Fibroblast of skin of scalp (primary cell): ENCODE results near the gene SERPINA4.

Source experiments
- DNase-seq: peaks from one replicate; pipeline ENCODE4 v3.0.0-alpha.2; 2013

SERPINA4 gene

GRCh38 chr14:94617366-94617941 is 56.2 kb downstream of the SERPINA4 start:
- DNase-seq, result no peak

- DNase-seq, result no peak
Measured at GRCh38 chr14:94617988-94618822, 57.0 kb downstream of the SERPINA4 start.

GRCh38 chr14:94619297-94619696 is 58.1 kb downstream of the SERPINA4 start:
- no peak for DNase-seq
